WTC11 (cell line): ENCODE measurements around the gene ABCG4. TPM values are rescaled to one million over a fixed set of nuclear protein-coding genes. Genes with fewer than 3 reads are reported as not detected.
A peak's percentile ranks its signal among the peaks of the same experiment; 100 is the strongest.

Source experiments
- ATAC-seq: fragments of 200-7000 bp; cut with Tn5 transposase; 2 replicates; pipeline ENCODE4 v1.10.0; 2021; ENCODE audit warnings: mild to moderate bottlenecking, moderate library complexity
- CTCF ChIA-PET: fragments of 300-600 bp; sonication (Branson Sonifier 250); formaldehyde crosslinking; loops from one replicate; lab custom pipeline; 2021; ENCODE audit warnings: antibody characterized with exemption; lab: Charles Lee
- POLR2A ChIA-PET: fragments of 350-600 bp; sonication (Branson Sonifier 250); formaldehyde crosslinking; loops from one replicate; lab custom pipeline; 2021; ENCODE audit warnings: antibody characterized with exemption; lab: Charles Lee
- DNase-seq: peaks from one replicate; pipeline ENCODE4 v3.0.0; 2021; ENCODE audit warnings: low spot score
- H3K27ac Mint-ChIP-seq: 2 replicates; pipeline ENCODE4 v1.8.0; 2021; ENCODE audit warnings: mixed read lengths
- H3K27me3 Mint-ChIP-seq: 2 replicates; pipeline ENCODE4 v1.8.0; 2021; ENCODE audit warnings: low read depth, mild to moderate bottlenecking, moderate library complexity, mixed read lengths
- H3K36me3 Mint-ChIP-seq: 2 replicates; pipeline ENCODE4 v1.8.0; 2021; ENCODE audit warnings: mixed read lengths
- H3K4me1 Mint-ChIP-seq: 2 replicates; pipeline ENCODE4 v1.8.0; 2022; ENCODE audit warnings: mixed read lengths
- H3K4me3 Mint-ChIP-seq: 2 replicates; pipeline ENCODE4 v1.8.0; 2021; ENCODE audit warnings: mild to moderate bottlenecking, moderate library complexity, mixed read lengths
- H3K9me3 Mint-ChIP-seq: 2 replicates; pipeline ENCODE4 v1.8.0; 2021; ENCODE audit warnings: mixed read lengths
- AFF4 ChIP-seq: sonication (generic); formaldehyde crosslinking; IDR thresholded peaks from 2 replicates; pipeline ENCODE4 v1.8.1; 2023; ENCODE audit warnings: mild to moderate bottlenecking, missing genetic modification reagents, borderline replicate concordance
- AR ChIP-seq: fragments of 250-450 bp; sonication (Bioruptor Pico); IDR thresholded peaks from 2 replicates; pipeline ENCODE4 v1.9.0; 2021; ENCODE audit warnings: mild to moderate bottlenecking
- ATF1 ChIP-seq: sonication (generic); formaldehyde crosslinking; IDR thresholded peaks from 2 replicates; pipeline ENCODE4 v1.8.1; 2023; ENCODE audit warnings: mild to moderate bottlenecking, moderate library complexity, missing genetic modification reagents
- CBFB ChIP-seq: sonication (generic); formaldehyde crosslinking; IDR thresholded peaks from 2 replicates; pipeline ENCODE4 v1.8.1; 2022; ENCODE audit warnings: mild to moderate bottlenecking, low read depth, missing genetic modification reagents
- CREM ChIP-seq: sonication (generic); formaldehyde crosslinking; IDR thresholded peaks from 2 replicates; pipeline ENCODE4 v1.8.1; 2022; ENCODE audit warnings: mild to moderate bottlenecking, missing genetic modification reagents, moderate library complexity
- E2F4 ChIP-seq: sonication (generic); formaldehyde crosslinking; IDR thresholded peaks from 2 replicates; pipeline ENCODE4 v1.8.1; 2022; ENCODE audit warnings: low read depth, mild to moderate bottlenecking, moderate library complexity, missing genetic modification reagents, borderline replicate concordance
- E2F5 ChIP-seq: sonication (generic); formaldehyde crosslinking; IDR thresholded peaks from 2 replicates; pipeline ENCODE4 v1.8.1; 2022; ENCODE audit warnings: mild to moderate bottlenecking, moderate library complexity, missing genetic modification reagents
- ERG ChIP-seq: fragments of 250-450 bp; sonication (Bioruptor Pico); IDR thresholded peaks from 2 replicates; pipeline ENCODE4 v1.8.0; 2021; ENCODE audit warnings: mild to moderate bottlenecking
- GRHL2 ChIP-seq: fragments of 250-450 bp; sonication (Bioruptor Pico); IDR thresholded peaks from 2 replicates; pipeline ENCODE4 v1.8.0; 2022; ENCODE audit warnings: mild to moderate bottlenecking, moderate library complexity; ENCODE audit not compliant: insufficient replicate concordance, severe bottlenecking
- JUN ChIP-seq: sonication (generic); formaldehyde crosslinking; IDR thresholded peaks from 2 replicates; pipeline ENCODE4 v1.8.0; 2023; ENCODE audit warnings: mild to moderate bottlenecking, missing genetic modification reagents
- SMAD4 ChIP-seq: sonication (generic); formaldehyde crosslinking; IDR thresholded peaks from 2 replicates; pipeline ENCODE4 v1.8.0; 2022; ENCODE audit warnings: mild to moderate bottlenecking, missing genetic modification reagents
- TEAD1 ChIP-seq: sonication (generic); formaldehyde crosslinking; IDR thresholded peaks from 2 replicates; pipeline ENCODE4 v1.8.0; 2022; ENCODE audit warnings: mild to moderate bottlenecking, missing genetic modification reagents
- TP53 ChIP-seq: sonication (generic); formaldehyde crosslinking; IDR thresholded peaks from 2 replicates; pipeline ENCODE4 v1.8.1; 2023; ENCODE audit warnings: mild to moderate bottlenecking, missing genetic modification reagents
- USF1 ChIP-seq: sonication (generic); formaldehyde crosslinking; IDR thresholded peaks from 2 replicates; pipeline ENCODE4 v1.8.0; 2022; ENCODE audit warnings: mild to moderate bottlenecking, missing genetic modification reagents
- ZBTB43 ChIP-seq: sonication (generic); formaldehyde crosslinking; IDR thresholded peaks from 2 replicates; pipeline ENCODE4 v1.8.1; 2023; ENCODE audit warnings: mild to moderate bottlenecking, missing genetic modification reagents
- ZNF263 ChIP-seq: sonication (generic); formaldehyde crosslinking; IDR thresholded peaks from 2 replicates; pipeline ENCODE4 v1.8.1; 2022; ENCODE audit warnings: low read depth, mild to moderate bottlenecking, moderate library complexity, missing genetic modification reagents
- ZNF317 ChIP-seq: sonication (generic); formaldehyde crosslinking; IDR thresholded peaks from 2 replicates; pipeline ENCODE4 v1.8.1; 2023; ENCODE audit warnings: low read depth, mild to moderate bottlenecking, moderate library complexity, missing genetic modification reagents, borderline replicate concordance
- total RNA-seq: library from RNA; stranded (reverse); gene quantifications from 3 replicates; pipeline ENCODE4 v1.2.3, GENCODE V29; 2021

ABCG4 gene
- total RNA-seq, 1 experiment from 2014 or later = 4.4 TPM

- Mint-ChIP-seq H3K27me3 (no peaks in the 10 kb centered on the region), H3K4me3 (no peak overlapping the region), H3K27ac (peak overlapping the region; percentile 47), H3K4me1 (peaks cover 9% of the 10 kb centered on the region), H3K9me3 (no peaks in the 10 kb centered on the region), H3K36me3 (peaks cover 38% of the 10 kb centered on the region)
- CTCF ChIA-PET = interaction anchor here (0.8 to 2.0 kb wide), 6 partner anchors 18 to 211 kb away, joined by 3 to 8 read pairs (median 3); a partner anchor contains a TSS
- no peak for DNase-seq
- POLR2A ChIA-PET = interaction anchor here (0.5 to 0.7 kb wide), 2 partner anchors 24 to 70 kb away, joined by 6 to 7 read pairs; no protein-coding TSS in a partner anchor
- TF ChIP-seq E2F4 (CRISPR knock-in tag) (no peak), AR (CRISPR knock-in tag) (no peak), GRHL2 (CRISPR knock-in tag) (no peak), USF1 (CRISPR knock-in tag) (no peak), SMAD4 (CRISPR knock-in tag) (no peak), CREM (CRISPR knock-in tag) (no peak), ZNF263 (CRISPR knock-in tag) (no peak), JUN (CRISPR knock-in tag) (no peak), ZNF317 (no peak), ATF1 (CRISPR knock-in tag) (no peak), CBFB (CRISPR knock-in tag) (no peak), TP53 (CRISPR knock-in tag) (no peak), ERG (CRISPR knock-in tag) (no peak), E2F5 (CRISPR knock-in tag) (no peak), TEAD1 (CRISPR knock-in tag) (no peak), AFF4 (no peak), ZBTB43 (no peak)
- ATAC-seq = no peak
These were observed 22.1 kb upstream of the ABCG4 start for GRCh38 chr11:119126675-119127268.
